Body of pancreas (tissue), 4 donors: ENCODE measurements around the gene NUCKS1.

Source experiments
- CTCF ChIP-seq, 7 experiments: fragments of 450-650 bp in 4 of 7; fragments of 200-600 bp in 3 of 7; sonication (generic) in 3 of 7; IDR thresholded peaks; one replicate each; pipeline ENCODE4 v1.5.1; 2016 to 2019; ENCODE audit warnings: antibody characterized with exemption in 7 of 7
- POLR2A ChIP-seq, 3 donors: fragments of 450-650 bp; IDR thresholded peaks; one replicate each; pipeline ENCODE4 v1.6.1; 2016; ENCODE audit warnings: antibody characterized with exemption in 3 of 3, mild to moderate bottlenecking in 2 of 3

DNA sequence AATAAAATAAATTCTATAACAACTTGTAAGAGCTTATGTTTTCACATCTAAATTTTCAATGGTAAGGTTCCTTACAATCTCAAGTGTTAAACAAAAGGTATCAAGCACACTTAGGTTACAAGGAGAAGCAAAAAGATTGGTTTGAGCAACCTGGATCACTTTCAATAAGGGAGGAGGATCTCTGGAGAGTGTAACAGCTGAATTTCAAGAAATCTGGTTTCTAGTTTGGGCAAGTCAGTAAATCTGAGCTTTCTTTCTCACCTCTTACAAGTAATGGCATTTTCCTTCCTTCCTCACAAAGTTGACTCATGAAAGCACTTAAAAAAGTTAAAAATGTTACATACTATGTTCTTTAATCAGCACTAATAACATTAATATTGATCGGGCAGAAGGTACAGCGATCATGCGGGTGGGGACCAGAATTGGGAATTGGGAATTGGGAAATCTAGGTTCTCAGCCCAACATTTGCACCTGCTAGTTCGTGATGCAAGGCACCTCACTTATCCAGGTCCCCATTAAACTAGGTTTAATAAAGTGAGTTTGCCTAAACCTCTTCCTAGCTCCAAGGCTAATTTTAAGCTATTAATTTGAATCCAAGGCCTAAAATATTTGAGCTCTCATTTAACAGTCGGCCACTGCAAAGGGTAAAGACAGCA lies 3.1 kb downstream of the NUCKS1 start:
- no peak for TF ChIP-seq CTCF (IDR thresholded peaks at IDR 0.05)
- TF ChIP-seq POLR2A (IDR thresholded peaks at IDR 0.05): no peak
